HepG2 (cell line): Measurements from ENCODE around the gene SYNGAP1. TPM values are rescaled to one million over a fixed set of nuclear protein-coding genes. Genes with fewer than 3 reads are reported as not detected.

Source experiments
- ATF5 ChIP-seq: sonication (generic); formaldehyde crosslinking; IDR thresholded peaks from 2 replicates; pipeline ENCODE4 v1.4.0; 2020; ENCODE audit warnings: mild to moderate bottlenecking, low read depth, missing genetic modification reagents
- CBFB ChIP-seq: sonication (generic); formaldehyde crosslinking; IDR thresholded peaks from 2 replicates; pipeline ENCODE4 v1.4.0; 2020; ENCODE audit warnings: missing genetic modification reagents
- CREB1 ChIP-seq, 2 experiments: fragments of 450-650 bp in 1 of 2; IDR thresholded peaks; 2 replicates each; pipeline ENCODE4 v1.6.1; 2016 to 2017; ENCODE audit warnings: control low read depth in 1 of 2, mild to moderate bottlenecking in 1 of 2, missing compliant biosample characterization in 1 of 2, missing genetic modification characterization in 1 of 2
- CREB3 ChIP-seq: sonication (generic); formaldehyde crosslinking; IDR thresholded peaks from 2 replicates; pipeline ENCODE4 v1.5.0; 2020; ENCODE audit warnings: missing genetic modification reagents
- EP300 ChIP-seq, 3 experiments: sonication (generic) in 1 of 3; formaldehyde crosslinking in 1 of 3; IDR thresholded peaks; 2 replicates each; pipeline versions ENCODE4 v1.5.1 to v1.6.1; 2011 to 2020; ENCODE audit warnings: low read depth in 2 of 3, low read length in 2 of 3, borderline replicate concordance in 1 of 3, improper control_type of control experiment in 1 of 3, mild to moderate bottlenecking in 1 of 3, missing genetic modification reagents in 1 of 3, moderate library complexity in 1 of 3
- ERF ChIP-seq: IDR thresholded peaks from 2 replicates; pipeline ENCODE4 v1.6.1; 2018; ENCODE audit warnings: missing biosample characterization, missing genetic modification reagents
- GATAD2A ChIP-seq: IDR thresholded peaks from 2 replicates; pipeline ENCODE4 v1.6.1; 2016
- HOXA7 ChIP-seq: sonication (generic); formaldehyde crosslinking; IDR thresholded peaks from 2 replicates; pipeline ENCODE4 v1.8.1; 2022; ENCODE audit warnings: mild to moderate bottlenecking, missing genetic modification reagents, moderate library complexity
- JDP2 ChIP-seq: sonication (generic); formaldehyde crosslinking; IDR thresholded peaks from 2 replicates; pipeline ENCODE4 v1.8.1; 2022; ENCODE audit warnings: missing genetic modification reagents, borderline replicate concordance
- KDM2A ChIP-seq: sonication (generic); formaldehyde crosslinking; IDR thresholded peaks from 2 replicates; pipeline ENCODE4 v1.4.0; 2020; ENCODE audit warnings: low read depth, missing genetic modification reagents, borderline replicate concordance
- KDM4B ChIP-seq: sonication (generic); formaldehyde crosslinking; IDR thresholded peaks from 2 replicates; pipeline ENCODE4 v1.4.0; 2020; ENCODE audit warnings: missing genetic modification reagents
- MIER2 ChIP-seq: IDR thresholded peaks from 2 replicates; pipeline ENCODE4 v1.6.1; 2016; ENCODE audit warnings: missing biosample characterization, missing genetic modification reagents
- MYNN ChIP-seq: sonication (generic); formaldehyde crosslinking; IDR thresholded peaks from 2 replicates; pipeline ENCODE4 v1.4.0; 2020; ENCODE audit warnings: mild to moderate bottlenecking, low read depth, missing genetic modification reagents
- NR2C2 ChIP-seq: sonication (generic); formaldehyde crosslinking; IDR thresholded peaks from 2 replicates; pipeline ENCODE4 v1.4.0; 2020; ENCODE audit warnings: missing genetic modification reagents, mild to moderate bottlenecking, moderate library complexity, borderline replicate concordance
- PREB ChIP-seq: sonication (generic); formaldehyde crosslinking; IDR thresholded peaks from 2 replicates; pipeline ENCODE4 v1.4.0; 2020; ENCODE audit warnings: missing genetic modification reagents
- SOX13 ChIP-seq, 3 experiments: fragments of 450-650 bp in 1 of 3; sonication (generic) in 1 of 3; formaldehyde crosslinking in 1 of 3; IDR thresholded peaks in 2 of 3; conservative IDR thresholded peaks in 1 of 3; 2 replicates each; pipeline versions ENCODE4 v1.5.0 to v1.6.1; 2016 to 2020; ENCODE audit warnings: antibody characterized with exemption in 1 of 3, mild to moderate bottlenecking in 1 of 3, missing compliant biosample characterization in 1 of 3, missing genetic modification reagents in 1 of 3, moderate library complexity in 1 of 3
- TAF15 ChIP-seq: fragments of 200-400 bp; formaldehyde crosslinking; IDR thresholded peaks from one replicate; pipeline ENCODE4 v1.6.1; 2018; ENCODE audit warnings: mild to moderate bottlenecking, low read depth, low read length; ENCODE audit not compliant: poor library complexity, severe bottlenecking
- THAP9 ChIP-seq: sonication (generic); formaldehyde crosslinking; IDR thresholded peaks from 2 replicates; pipeline ENCODE4; 2020; ENCODE audit warnings: missing genetic modification reagents, mild to moderate bottlenecking, borderline replicate concordance
- ZFP1 ChIP-seq: IDR thresholded peaks from 2 replicates; pipeline ENCODE4 v1.6.1; 2016
- ZNF101 ChIP-seq: sonication (generic); formaldehyde crosslinking; IDR thresholded peaks from 2 replicates; pipeline ENCODE4 v1.4.0; 2020; ENCODE audit warnings: mild to moderate bottlenecking, low read depth, missing genetic modification reagents, borderline replicate concordance
- ZNF589 ChIP-seq: sonication (generic); formaldehyde crosslinking; conservative IDR thresholded peaks from 2 replicates; pipeline ENCODE4 v1.8.0; 2022; ENCODE audit warnings: mild to moderate bottlenecking, moderate library complexity, missing genetic modification reagents
- ZNF773 ChIP-seq: sonication (generic); formaldehyde crosslinking; IDR thresholded peaks from 2 replicates; pipeline ENCODE4 v1.4.0; 2020; ENCODE audit warnings: missing genetic modification reagents, borderline replicate concordance
- ZSCAN21 ChIP-seq: sonication (generic); formaldehyde crosslinking; IDR thresholded peaks from 2 replicates; pipeline ENCODE4 v1.8.0; 2022; ENCODE audit warnings: mild to moderate bottlenecking, missing genetic modification reagents, moderate library complexity, borderline replicate concordance
- polyA plus RNA-seq, 8 experiments: library from polyadenylated mRNA; depleted of rRNA in 3 of 8; stranded (reverse) in 7 of 8; unstranded in 1 of 8; fragments of >200 nt; fragmentation: Illumina TruSeq in 4 of 8; extraction: Trizol in 4 of 8; gene quantifications; 2 replicates each; pipeline versions ENCODE4 v1.2.1 to v1.2.3, GENCODE V29; 2011 to 2016; ENCODE audit warnings: low read depth in 4 of 8, missing spikeins in 1 of 8, mixed read lengths in 1 of 8; ENCODE audit not compliant: insufficient read depth in 1 of 8
- total RNA-seq, 5 experiments: library from RNA; depleted of rRNA; stranded (reverse); fragments of >200 nt; fragmentation: Illumina TruSeq; extraction: Trizol; gene quantifications; 2 replicates each; pipeline ENCODE4 v1.2.3, GENCODE V29; 2016; ENCODE audit warnings: low read depth in 1 of 5

Gene SYNGAP1
- total and polyA plus RNA-seq, 2 of the 13 experiments (the other 11 are each of a cell fraction or from before 2014, with no cell fraction given), result 0.75 to 1.1 TPM

- TF ChIP-seq SOX13 (IDR thresholded peaks at IDR 0.05) (no peak; the same call in 1 of the 2 replicates), SOX13 (CRISPR knock-in tag; conservative IDR thresholded peaks at IDR 0.05 in 1 of 2, IDR thresholded peaks at IDR 0.05 in 1 of 2) (peak in 1 of 2 experiments; percentile 48; a peak in 1 of 4 replicates), HOXA7 (CRISPR knock-in tag) (peak; percentile 98), CBFB (CRISPR knock-in tag) (peak; percentile 92), ZNF101 (CRISPR knock-in tag) (no peak), KDM4B (CRISPR knock-in tag) (no peak), PREB (no peak), ZNF773 (CRISPR knock-in tag) (0 out of 2 replicates have a peak, but pooled peaks have one; percentile 64), MYNN (CRISPR knock-in tag) (0 out of 2 replicates have a peak, but pooled peaks have one; percentile 50), GATAD2A (CRISPR knock-in tag) (peak; percentile 40; the same call in 1 of the 2 replicates), ATF5 (CRISPR knock-in tag) (0 out of 2 replicates have a peak, but pooled peaks have one; percentile 76), TAF15 (peak; percentile 81), MIER2 (CRISPR knock-in tag) (0 out of 2 replicates have a peak, but pooled peaks have one; percentile 43), JDP2 (CRISPR knock-in tag) (peak; percentile 92; the same call in 1 of the 2 replicates), CREB1 (IDR thresholded peaks at IDR 0.05) (peak; percentile 92), CREB1 (CRISPR knock-in tag; IDR thresholded peaks at IDR 0.05) (peak; percentile 87), NR2C2 (peak; percentile 77; the same call in 1 of the 2 replicates), ZNF589 (peak; percentile 99), KDM2A (peak; percentile 99), ERF (CRISPR knock-in tag) (peak; percentile 98), CREB3 (CRISPR knock-in tag) (peak; percentile 96), ZFP1 (CRISPR knock-in tag) (no peak), ZSCAN21 (peak; percentile 99), THAP9 (CRISPR knock-in tag) (peak; percentile 87; the same call in 1 of the 2 replicates), EP300 (IDR thresholded peaks at IDR 0.05; ENCODE audit: low read depth in 2 of 2, low read length in 2 of 2) (no peak), EP300 (CRISPR knock-in tag; IDR thresholded peaks at IDR 0.05; ENCODE audit: borderline replicate concordance) (peak; percentile 61; the same call in 1 of the 2 replicates)
Observed at GRCh38 chr6:33410050-33410710, 9.7 kb upstream of the SYNGAP1 start (continued).
